Testis (tissue), 2 donors: Measurements from ENCODE around the gene APOL6.

ENCODE experiments used
- POLR2A ChIP-seq: fragments of 450-650 bp; IDR thresholded peaks from one replicate; pipeline ENCODE4 v1.6.1; 2017; ENCODE audit warnings: antibody characterized with exemption, mild to moderate bottlenecking, moderate library complexity
- TF ChIP-seq, protein P1 (sequence below), 3 experiments: fragments of 450-650 bp in 2 of 3; fragments of 200-600 bp in 1 of 3; sonication (generic) in 1 of 3; IDR thresholded peaks; one replicate each; pipeline ENCODE4 v1.5.1; 2016 to 2019; ENCODE audit warnings: antibody characterized with exemption in 3 of 3, mild to moderate bottlenecking in 2 of 3, moderate library complexity in 1 of 3

DNA sequence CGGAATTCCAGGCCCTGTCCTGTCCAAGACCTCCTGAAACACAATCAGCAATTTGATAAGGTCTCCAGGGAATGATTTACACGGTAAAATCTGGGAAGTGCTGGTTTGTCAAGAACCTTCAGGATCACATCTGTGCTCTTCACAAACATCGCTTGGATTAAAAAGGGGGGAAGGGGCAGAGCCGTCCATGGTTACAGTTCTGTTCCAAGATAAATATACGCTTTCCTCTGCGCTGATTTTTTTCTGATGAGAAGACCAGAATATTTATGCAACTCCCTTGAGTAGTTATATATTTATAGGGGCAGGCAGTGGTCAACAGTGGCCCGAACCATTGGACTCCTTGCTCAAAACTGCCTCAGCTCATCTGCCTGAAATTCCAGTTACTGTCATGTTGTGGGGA lies 60.2 kb downstream of the APOL6 start:
- TF ChIP-seq, protein P1, sequence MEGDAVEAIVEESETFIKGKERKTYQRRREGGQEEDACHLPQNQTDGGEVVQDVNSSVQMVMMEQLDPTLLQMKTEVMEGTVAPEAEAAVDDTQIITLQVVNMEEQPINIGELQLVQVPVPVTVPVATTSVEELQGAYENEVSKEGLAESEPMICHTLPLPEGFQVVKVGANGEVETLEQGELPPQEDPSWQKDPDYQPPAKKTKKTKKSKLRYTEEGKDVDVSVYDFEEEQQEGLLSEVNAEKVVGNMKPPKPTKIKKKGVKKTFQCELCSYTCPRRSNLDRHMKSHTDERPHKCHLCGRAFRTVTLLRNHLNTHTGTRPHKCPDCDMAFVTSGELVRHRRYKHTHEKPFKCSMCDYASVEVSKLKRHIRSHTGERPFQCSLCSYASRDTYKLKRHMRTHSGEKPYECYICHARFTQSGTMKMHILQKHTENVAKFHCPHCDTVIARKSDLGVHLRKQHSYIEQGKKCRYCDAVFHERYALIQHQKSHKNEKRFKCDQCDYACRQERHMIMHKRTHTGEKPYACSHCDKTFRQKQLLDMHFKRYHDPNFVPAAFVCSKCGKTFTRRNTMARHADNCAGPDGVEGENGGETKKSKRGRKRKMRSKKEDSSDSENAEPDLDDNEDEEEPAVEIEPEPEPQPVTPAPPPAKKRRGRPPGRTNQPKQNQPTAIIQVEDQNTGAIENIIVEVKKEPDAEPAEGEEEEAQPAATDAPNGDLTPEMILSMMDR (IDR thresholded peaks at IDR 0.05), result no peak
- no peak for TF ChIP-seq POLR2A
